ENCODE results near the gene SDR42E2. TPM values are rescaled to one million over a fixed set of nuclear protein-coding genes. Genes with fewer than 3 reads are reported as not detected.

The SDR42E2 gene
- total and polyA plus RNA-seq, 2 donors (not counting 3 experiments of a cell fraction or from before 2014, with no cell fraction given): 0.03 to 0.13 TPM

DNA sequence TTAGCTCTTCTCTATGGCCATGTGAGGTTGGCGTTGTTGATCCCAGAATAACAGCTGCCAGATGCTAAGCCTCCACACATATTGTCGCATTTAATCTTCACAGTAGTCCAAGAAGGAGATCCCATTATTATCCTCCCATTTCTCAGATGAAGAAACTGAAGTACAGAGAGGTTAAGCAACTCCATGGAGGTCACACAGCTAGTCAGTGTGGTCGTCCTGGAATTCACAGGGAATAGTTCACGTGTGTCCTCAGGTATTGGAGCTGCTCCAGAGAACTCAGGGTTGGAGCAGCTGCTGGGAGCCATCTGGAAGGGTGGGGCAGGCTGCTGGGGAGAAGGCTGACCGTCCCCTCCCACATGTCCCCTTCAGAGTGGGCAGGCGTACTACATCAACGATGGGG lies 19.5 kb downstream of the SDR42E2 start:
- Histone ChIP-seq H2AFZ (ENCODE audit: low read depth, low read length) (no peak overlapping the region), H3K4me1 (ENCODE audit: control insufficient read depth, extremely low read depth, insufficient read depth, low read length) (no peaks in the 10 kb centered on the region), H3K27me3 (ENCODE audit: control insufficient read depth in 2 of 2, insufficient read depth in 2 of 2, low read length in 2 of 2) (no peaks in the 10 kb centered on the region), H3K9me1 (replicated peaks; ENCODE audit: control insufficient read depth, extremely low read depth, insufficient read depth, low read length) (no peaks in the 10 kb centered on the region), H4K20me1 (replicated peaks; ENCODE audit: control insufficient read depth, extremely low read depth, insufficient read depth, low read length) (no peaks in the 10 kb centered on the region), H3K79me2 (ENCODE audit: control insufficient read depth, insufficient read depth, low read length) (no peaks in the 10 kb centered on the region), H3K4me3 (replicated peaks in 1 of 3; ENCODE audit: insufficient read depth in 1 of 3, low read depth in 1 of 3, low read length in 3 of 3) (no peak overlapping the region), H3K36me3 (ENCODE audit: control insufficient read depth in 2 of 2, extremely low read depth in 1 of 2, insufficient read depth in 2 of 2, low read length in 2 of 2) (no peaks in the 10 kb centered on the region), H3K4me2 (ENCODE audit: insufficient read depth, low read length) (no peak overlapping the region), H3K9me3 (replicated peaks; ENCODE audit: control insufficient read depth, insufficient read depth, low read length) (no peaks in the 10 kb centered on the region), H3K9ac (replicated peaks; ENCODE audit: extremely low read depth, insufficient read depth, low read length) (no peak overlapping the region), H3K27ac (ENCODE audit: insufficient read depth, low read depth, low read length) (no peak overlapping the region)
- no peak for FAIRE-seq
- dilution Hi-C loops (cut with MboI; ENCODE audit: extremely low pct_ligation_motif_present, low sequenced_read_pairs): no loop called here
- DNase-seq (ENCODE audit: low read depth, low spot score): no peak
- BruUV-seq (replicated peaks): no TSS peak
- TF ChIP-seq JUN (IDR thresholded peaks at IDR 0.05; ENCODE audit: borderline replicate concordance, insufficient read depth, insufficient read length, low read depth): no peak
- TF ChIP-seq EZH2 (IDR thresholded peaks at IDR 0.05; ENCODE audit: borderline replicate concordance, low read depth, low read length, severe bottlenecking): no peak
- TF ChIP-seq FOS (IDR thresholded peaks at IDR 0.05; ENCODE audit: borderline replicate concordance, insufficient read depth, low read length): no peak
- TF ChIP-seq, protein P1, sequence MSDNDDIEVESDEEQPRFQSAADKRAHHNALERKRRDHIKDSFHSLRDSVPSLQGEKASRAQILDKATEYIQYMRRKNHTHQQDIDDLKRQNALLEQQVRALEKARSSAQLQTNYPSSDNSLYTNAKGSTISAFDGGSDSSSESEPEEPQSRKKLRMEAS (IDR thresholded peaks at IDR 0.05; ENCODE audit: insufficient read depth, insufficient read length): no peak
- TF ChIP-seq GATA2 (IDR thresholded peaks at IDR 0.05; ENCODE audit: insufficient read depth, insufficient read length, low read depth, low read length): no peak
- TF ChIP-seq, protein P2, sequence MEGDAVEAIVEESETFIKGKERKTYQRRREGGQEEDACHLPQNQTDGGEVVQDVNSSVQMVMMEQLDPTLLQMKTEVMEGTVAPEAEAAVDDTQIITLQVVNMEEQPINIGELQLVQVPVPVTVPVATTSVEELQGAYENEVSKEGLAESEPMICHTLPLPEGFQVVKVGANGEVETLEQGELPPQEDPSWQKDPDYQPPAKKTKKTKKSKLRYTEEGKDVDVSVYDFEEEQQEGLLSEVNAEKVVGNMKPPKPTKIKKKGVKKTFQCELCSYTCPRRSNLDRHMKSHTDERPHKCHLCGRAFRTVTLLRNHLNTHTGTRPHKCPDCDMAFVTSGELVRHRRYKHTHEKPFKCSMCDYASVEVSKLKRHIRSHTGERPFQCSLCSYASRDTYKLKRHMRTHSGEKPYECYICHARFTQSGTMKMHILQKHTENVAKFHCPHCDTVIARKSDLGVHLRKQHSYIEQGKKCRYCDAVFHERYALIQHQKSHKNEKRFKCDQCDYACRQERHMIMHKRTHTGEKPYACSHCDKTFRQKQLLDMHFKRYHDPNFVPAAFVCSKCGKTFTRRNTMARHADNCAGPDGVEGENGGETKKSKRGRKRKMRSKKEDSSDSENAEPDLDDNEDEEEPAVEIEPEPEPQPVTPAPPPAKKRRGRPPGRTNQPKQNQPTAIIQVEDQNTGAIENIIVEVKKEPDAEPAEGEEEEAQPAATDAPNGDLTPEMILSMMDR (IDR thresholded peaks at IDR 0.05; ENCODE audit: extremely low read depth in 1 of 2, insufficient read depth in 1 of 2, low read depth in 1 of 2, low read length in 2 of 2): no peak
- TF ChIP-seq POLR2A (IDR thresholded peaks at IDR 0.05; ENCODE audit: low read depth, low read length): no peak
- no peak for TF ChIP-seq MYC (IDR thresholded peaks at IDR 0.05; ENCODE audit: low read depth, low read length)
- no peak for TF ChIP-seq POLR2AphosphoS5 (IDR thresholded peaks at IDR 0.05; ENCODE audit: insufficient read depth, low read depth, low read length)
- intact Hi-C loops (cut with micrococcal nuclease): no loop called here
- ChIA-PET CTCF (no interaction called here), POLR2A (no interaction called here)
